Body of pancreas (tissue), 4 donors: ENCODE results near the gene RAD23B.

Source experiments
- CTCF ChIP-seq, 7 experiments: fragments of 450-650 bp in 4 of 7; fragments of 200-600 bp in 3 of 7; sonication (generic) in 3 of 7; IDR thresholded peaks; one replicate each; pipeline ENCODE4 v1.5.1; 2016 to 2019; ENCODE audit warnings: antibody characterized with exemption in 7 of 7
- POLR2A ChIP-seq, 3 donors: fragments of 450-650 bp; IDR thresholded peaks; one replicate each; pipeline ENCODE4 v1.6.1; 2016; ENCODE audit warnings: antibody characterized with exemption in 3 of 3, mild to moderate bottlenecking in 2 of 3

DNA sequence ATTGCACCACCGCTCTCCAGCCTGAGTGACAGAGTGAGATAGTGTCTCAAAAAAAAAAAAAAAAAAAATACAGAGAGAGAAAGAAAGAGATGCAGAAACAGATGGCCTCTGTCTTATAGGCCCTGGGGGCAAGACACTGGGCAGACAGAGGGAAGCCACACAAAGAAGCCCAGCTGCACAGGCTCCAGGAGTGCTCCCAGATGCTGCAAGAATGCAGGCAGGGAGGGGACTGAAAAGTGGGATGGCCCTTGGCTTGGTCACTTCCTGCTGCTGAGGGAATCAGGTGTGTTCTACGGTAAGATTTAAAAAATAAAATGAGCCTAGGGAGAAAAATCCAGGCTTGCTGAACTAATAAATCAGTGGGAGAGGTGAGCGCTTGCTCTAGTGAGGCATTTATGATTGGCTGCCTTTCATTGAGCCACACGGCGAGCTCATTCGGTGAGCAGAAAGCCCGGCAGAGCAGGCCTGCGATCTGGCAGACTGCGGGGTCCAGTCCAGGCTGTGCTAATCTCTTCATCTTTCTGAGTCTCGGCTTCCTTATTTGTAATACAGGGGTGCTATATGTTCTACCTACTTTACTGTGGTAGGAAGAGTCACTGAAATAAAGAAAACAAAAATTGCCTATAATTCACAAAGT lies 80.6 kb downstream of the RAD23B start:
- no peak for TF ChIP-seq CTCF (IDR thresholded peaks at IDR 0.05)
- no peak for TF ChIP-seq POLR2A (IDR thresholded peaks at IDR 0.05)
